A673 (cell line): ENCODE results near the gene FOXG1. TPM values are rescaled to one million over a fixed set of nuclear protein-coding genes. Genes with fewer than 3 reads are reported as not detected.

Experiments used
- BruUV-seq: library from RNA; stranded (reverse); fragments of 400-500 nt; replicated peaks from 2 replicates; lab custom pipeline; 2021; lab: Mats Ljungman, UMichigan
- CTCF ChIA-PET: fragments of 300-600 bp; sonication (Branson Sonifier 250); formaldehyde crosslinking; loops from one replicate; lab custom pipeline; 2022; ENCODE audit warnings: antibody characterized with exemption; lab: Charles Lee
- POLR2A ChIA-PET: fragments of 300-600 bp; sonication (Branson Sonifier 250); formaldehyde crosslinking; loops from one replicate; lab custom pipeline; 2022; ENCODE audit warnings: antibody characterized with exemption; ENCODE audit not compliant: low non-redundant PET; lab: Charles Lee
- DNase-seq: peaks from one replicate; pipeline ENCODE4 v3.0.0-alpha.2; 2015; ENCODE audit warnings: low spot score
- H3K27ac ChIP-seq: fragments of 200-600 bp; sonication (generic); 2 replicates; pipeline ENCODE4 v1.5.1; 2016; ENCODE audit warnings: mixed run types, low read depth, mild to moderate bottlenecking, mixed read lengths, antibody characterized with exemption, low read length; ENCODE audit not compliant: poor library complexity, severe bottlenecking
- H3K27me3 ChIP-seq: fragments of 200-600 bp; sonication (generic); replicated peaks from 2 replicates; pipeline ENCODE4 v1.6.1; 2017; ENCODE audit warnings: mixed run types, low read depth, mild to moderate bottlenecking, mixed read lengths, antibody characterized with exemption, low read length; ENCODE audit not compliant: insufficient read depth, poor library complexity
- H3K36me3 ChIP-seq: fragments of 200-600 bp; sonication (generic); 2 replicates; pipeline ENCODE4 v1.6.1; 2016; ENCODE audit warnings: mixed run types, mild to moderate bottlenecking, mixed read lengths, antibody characterized with exemption, low read length; ENCODE audit not compliant: insufficient read depth, poor library complexity, severe bottlenecking
- H3K4me1 ChIP-seq: fragments of 200-600 bp; sonication (generic); 2 replicates; pipeline ENCODE4 v1.6.1; 2017; ENCODE audit warnings: mixed run types, mild to moderate bottlenecking, mixed read lengths, antibody characterized with exemption, low read length; ENCODE audit not compliant: insufficient read depth, poor library complexity, severe bottlenecking
- H3K4me3 ChIP-seq: fragments of 200-600 bp; sonication (generic); 2 replicates; pipeline ENCODE4 v1.5.1; 2016; ENCODE audit warnings: low read depth, mixed run types, mild to moderate bottlenecking, mixed read lengths, low read length; ENCODE audit not compliant: poor library complexity, severe bottlenecking
- H3K9me3 ChIP-seq: fragments of 200-600 bp; sonication (generic); 2 replicates; pipeline ENCODE4 v1.6.1; 2016; ENCODE audit warnings: mixed run types, low read depth, mild to moderate bottlenecking, mixed read lengths, antibody characterized with exemption, low read length; ENCODE audit not compliant: poor library complexity, severe bottlenecking
- CTCF ChIP-seq: fragments of 300-800, 200-600 bp; sonication (generic); conservative IDR thresholded peaks from 2 replicates; pipeline ENCODE4 v1.5.1; 2017; ENCODE audit warnings: low read depth, mild to moderate bottlenecking, antibody characterized with exemption, low read length, moderate library complexity, mixed read lengths
- EZH2 ChIP-seq: fragments of 200-600 bp; sonication (generic); IDR thresholded peaks from 2 replicates; pipeline ENCODE4 v1.6.1; 2017; ENCODE audit warnings: borderline replicate concordance, low read depth, mild to moderate bottlenecking, mixed read lengths, antibody characterized with exemption, low read length; ENCODE audit not compliant: poor library complexity, severe bottlenecking
- intact Hi-C: fragments of 100-400 bp; cut with micrococcal nuclease; formaldehyde crosslinking; loops from one replicate; pipeline ENCODE4 v1.10.0; 2022; ENCODE audit not compliant: unreplicated experiment
- total RNA-seq: library from RNA; stranded (reverse); gene quantifications from 2 replicates; pipeline ENCODE4 v1.2.3, GENCODE V29; 2021

FOXG1 gene
- total RNA-seq, 1 experiment from 2014 or later, result not detected

- DNase-seq, result no peak
- peaks cover 8% of the 10 kb centered on the region for H3K4me1 ChIP-seq
- CTCF ChIA-PET, result no interaction called here
- H3K27me3 ChIP-seq, result peaks cover 100% of the 10 kb centered on the region
- TF ChIP-seq CTCF (no peak), EZH2 (no peak)
- H3K36me3 ChIP-seq, result no peaks in the 10 kb centered on the region
- H3K9me3 ChIP-seq, result no peaks in the 10 kb centered on the region
- no TSS peak for BruUV-seq
- intact Hi-C loops, result no loop called here
- H3K4me3 ChIP-seq, result no peak overlapping the region
- H3K27ac ChIP-seq, result no peak overlapping the region
- POLR2A ChIA-PET, result no interaction called here
Measured at GRCh38 chr14:28780843-28781820, 14.5 kb downstream of the FOXG1 start.

DNA sequence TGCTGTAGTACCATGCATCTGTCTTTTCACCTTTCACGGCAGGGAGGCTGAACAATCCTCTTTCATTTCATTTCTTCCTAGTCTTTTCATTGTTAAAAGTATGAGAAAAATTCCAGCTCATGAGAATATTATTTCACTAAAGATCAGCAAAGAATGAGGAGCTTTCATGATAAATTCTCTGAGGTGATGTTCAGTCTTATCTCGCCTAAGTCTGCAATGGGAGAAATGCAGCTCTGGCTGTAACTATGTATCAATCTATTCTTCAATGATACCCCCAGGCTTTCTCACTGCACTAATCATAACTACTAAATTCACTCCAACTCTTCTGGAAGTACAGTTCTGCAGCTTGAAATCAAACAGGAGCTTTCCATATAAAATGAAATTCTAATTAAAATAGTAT lies 15.7 kb downstream of the FOXG1 start:
- ChIA-PET CTCF (no interaction called here), POLR2A (no interaction called here)
- no peak for TF ChIP-seq CTCF
- TF ChIP-seq EZH2, result no peak
- H3K27ac ChIP-seq, result no peak overlapping the region
- H3K36me3 ChIP-seq, result no peaks in the 10 kb centered on the region
- peaks cover 8% of the 10 kb centered on the region for H3K4me1 ChIP-seq
- H3K9me3 ChIP-seq, result no peaks in the 10 kb centered on the region
- DNase-seq, result no peak
- peaks cover 99% of the 10 kb centered on the region for H3K27me3 ChIP-seq
- no TSS peak for BruUV-seq
- H3K4me3 ChIP-seq, result no peak overlapping the region
- intact Hi-C loops, result no loop called here

DNA sequence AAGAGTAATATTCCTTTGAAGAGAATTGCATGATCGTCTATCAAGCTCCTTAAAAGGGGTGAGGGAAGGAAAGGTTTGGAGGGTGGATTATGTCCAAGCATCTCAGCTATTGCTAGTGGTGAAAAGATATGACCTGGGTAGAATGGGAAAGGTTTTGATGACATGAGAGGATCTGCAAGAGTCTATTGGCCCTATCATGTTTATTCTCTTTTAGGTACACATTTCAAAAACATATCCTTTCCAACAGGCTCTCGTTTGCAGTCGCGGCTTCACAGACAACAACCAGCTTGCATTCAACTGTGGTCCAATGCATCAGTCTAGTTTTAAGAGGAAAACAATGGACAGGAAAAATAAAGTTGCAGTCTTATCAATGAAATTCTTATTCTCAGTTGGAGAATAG lies 17.1 kb downstream of the FOXG1 start:
- Histone ChIP-seq H3K27ac (no peak overlapping the region), H3K4me1 (peaks cover 8% of the 10 kb centered on the region), H3K4me3 (no peak overlapping the region), H3K27me3 (peaks cover 86% of the 10 kb centered on the region), H3K9me3 (no peaks in the 10 kb centered on the region), H3K36me3 (no peaks in the 10 kb centered on the region)
- DNase-seq, result no peak
- TF ChIP-seq EZH2 (peak; percentile 58), CTCF (no peak)
- POLR2A ChIA-PET, result no interaction called here
- intact Hi-C loops, result no loop called here
- BruUV-seq, result no TSS peak
- CTCF ChIA-PET, result interaction anchor here (1.0 kb wide), 1 partner anchor 9 kb away, joined by 3 read pairs; no protein-coding TSS in a partner anchor
